Measurements from ENCODE around the gene APCDD1L. TPM values are rescaled to one million over a fixed set of nuclear protein-coding genes. Genes with fewer than 3 reads are reported as not detected.

Gene APCDD1L
- total and polyA plus RNA-seq, 8 donors, result 0.09 to 0.23 (median 0.13) TPM; not detected in 1

- H3K9me3 ChIP-seq, result no peaks in the 10 kb centered on the region
- ATAC-seq, result peak; percentile 46
Observed at GRCh38 chr20:58424218-58424969, 90.8 kb downstream of the APCDD1L start.

GRCh38 chr20:58421497-58421850, 93.7 kb downstream of the APCDD1L start:
- DNase-seq, result no peak
- TF ChIP-seq CTCF (IDR thresholded peaks at IDR 0.05), result no peak
- ATAC-seq, result peak; percentile 45
- Histone ChIP-seq H3K9me3 (no peaks in the 10 kb centered on the region), H3K27ac (no peak overlapping the region), H3K27me3 (no peaks in the 10 kb centered on the region), H3K4me1 (peaks cover 0 to 5% of the 10 kb centered on the region in 2 donors), H3K36me3 (peaks cover 0 to 37% of the 10 kb centered on the region in 2 donors), H3K4me3 (no peak overlapping the region)
- intact Hi-C loops (cut with DNase I), result no loop called here

More at GRCh38 chr20:58424218-58424969, 90.8 kb downstream of the APCDD1L start:
- Histone ChIP-seq H3K36me3 (peaks cover 0 to 28% of the 10 kb centered on the region in 2 donors), H3K27ac (no peak overlapping the region), H3K27me3 (no peaks in the 10 kb centered on the region), H3K4me1 (no peaks in the 10 kb centered on the region), H3K4me3 (no peak overlapping the region)
- TF ChIP-seq CTCF (IDR thresholded peaks at IDR 0.05), result no peak
- intact Hi-C loops (cut with DNase I), result no loop called here
- DNase-seq, result no peak

- intact Hi-C loops (cut with DNase I), result no loop called here
- Histone ChIP-seq H3K4me3 (no peak overlapping the region), H3K27me3 (no peaks in the 10 kb centered on the region), H3K9me3 (no peaks in the 10 kb centered on the region), H3K4me1 (peaks cover 0 to 10% of the 10 kb centered on the region in 2 donors), H3K27ac (no peak overlapping the region), H3K36me3 (peaks cover 0 to 32% of the 10 kb centered on the region in 2 donors)
- peak; percentile 42 for ATAC-seq
- no peak for DNase-seq
- TF ChIP-seq CTCF (IDR thresholded peaks at IDR 0.05), result no peak
Observed at GRCh38 chr20:58420798-58421496, 94.3 kb downstream of the APCDD1L start.

GRCh38 chr20:58418949-58419748, 96.0 kb downstream of the APCDD1L start:
- no peak overlapping the region for H3K27ac ChIP-seq
- no peaks in the 10 kb centered on the region for H3K9me3 ChIP-seq
- DNase-seq (no peak), ATAC-seq (no peak)
- H3K36me3 ChIP-seq, result peaks cover 0 to 29% of the 10 kb centered on the region in 2 donors
- TF ChIP-seq CTCF (IDR thresholded peaks at IDR 0.05), result no peak
- H3K27me3 ChIP-seq, result no peaks in the 10 kb centered on the region
- intact Hi-C loops (cut with DNase I), result no loop called here
- H3K4me3 ChIP-seq, result no peak overlapping the region
- peaks cover 0 to 21% of the 10 kb centered on the region in 2 donors for H3K4me1 ChIP-seq
